Measurements from ENCODE around the gene B4GAT1. TPM values are rescaled to one million over a fixed set of nuclear protein-coding genes. Genes with fewer than 3 reads are reported as not detected.

The B4GAT1 gene
- total RNA-seq, 1 donor from 2014 or later, result 40.8 TPM

DNA sequence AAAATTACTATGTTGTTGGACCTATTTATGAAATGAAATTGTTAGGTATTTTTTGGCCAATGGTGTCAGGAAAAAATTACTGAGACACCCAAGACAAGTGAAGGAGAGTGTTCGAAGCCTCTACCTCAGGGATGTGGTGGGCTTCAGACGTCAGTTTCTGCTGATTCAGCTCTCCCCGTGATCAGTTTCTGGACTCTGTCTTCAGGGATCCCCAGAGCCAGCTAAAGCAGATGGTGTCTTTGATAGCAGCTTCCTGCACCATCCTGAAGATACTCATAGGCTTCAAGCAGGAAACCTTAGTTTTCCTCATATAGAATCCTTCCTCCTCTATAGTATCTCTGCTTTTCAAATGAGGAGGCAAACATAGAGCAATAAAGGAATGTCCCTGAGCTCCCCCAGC is 38.0 kb downstream of the B4GAT1 start:
- DNase-seq, result no peak

DNA sequence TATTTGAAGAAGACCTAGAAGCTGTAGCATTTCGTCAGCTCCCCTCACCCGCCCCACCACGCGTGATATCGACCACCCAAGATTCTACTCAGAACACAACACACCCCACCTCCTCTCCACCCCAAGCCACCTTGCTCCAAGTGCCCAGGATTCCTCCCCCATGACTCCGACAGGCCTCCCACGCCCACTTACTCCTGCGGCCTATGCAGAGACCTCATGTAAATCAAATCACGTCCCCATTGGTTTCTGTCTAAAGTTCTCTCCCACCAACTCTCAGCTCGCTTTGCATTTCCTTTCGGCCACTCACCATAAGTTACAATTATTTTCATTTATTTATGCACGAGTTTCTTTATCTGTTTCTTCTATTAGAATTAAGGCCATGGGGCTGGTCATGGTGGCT is 44.8 kb downstream of the B4GAT1 start:
- DNase-seq, result no peak

DNA sequence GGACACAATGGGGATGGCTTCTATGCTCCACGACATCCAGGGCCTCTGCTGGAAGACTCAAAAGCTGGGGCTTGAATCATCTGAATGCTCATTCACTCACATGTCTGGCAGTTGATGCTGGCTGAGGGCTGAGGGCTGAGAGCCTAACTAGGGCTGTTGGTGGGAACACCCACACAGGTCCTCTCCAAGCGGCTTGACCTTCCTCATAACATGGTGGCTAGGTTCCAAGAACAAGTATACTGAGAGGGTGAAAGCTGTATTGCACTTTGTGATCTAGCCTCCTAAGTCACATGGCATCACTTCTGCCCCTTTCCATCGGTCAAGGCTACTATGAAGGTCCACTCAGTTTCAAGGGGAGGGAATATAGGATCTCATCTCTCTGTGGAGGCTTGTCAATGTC is 48.2 kb downstream of the B4GAT1 start:
- DNase-seq, result no peak

DNA sequence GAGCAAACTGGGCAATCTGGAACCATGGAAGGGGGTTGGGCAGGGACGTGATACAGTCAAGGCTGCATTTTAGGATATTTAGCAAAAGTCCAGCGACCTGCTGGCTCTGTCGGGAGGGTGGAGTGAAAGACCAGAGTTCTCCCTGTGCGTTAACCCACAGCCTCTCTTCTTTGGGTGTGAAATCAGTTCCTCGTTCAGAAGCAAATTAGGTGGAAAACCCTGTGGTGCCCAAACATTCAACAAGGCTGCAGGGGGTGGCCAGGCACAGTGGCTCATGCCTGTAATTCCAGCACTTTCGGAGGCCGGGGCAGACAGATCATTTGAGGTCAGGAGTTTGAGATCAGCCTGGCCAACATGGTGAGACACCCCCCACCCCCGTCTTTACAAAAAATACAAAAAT is 49.8 kb downstream of the B4GAT1 start:
- DNase-seq, result no peak

Small RNA genes within 50 kb of the gene (small RNA-seq; reads per million reads assigned to genes)
- gene RF00017 (ENCODE audit: low replicate concordance) (not detected), gene RNU1-84P (ENCODE audit: low replicate concordance) (not detected)

Other genes with a start within 250 kb of the B4GAT1 start
- 11.4 TPM for gene KLC2, start 89.9 kb downstream of the B4GAT1 start, total RNA-seq
- gene RAB1B, start 79.0 kb downstream of the B4GAT1 start, total RNA-seq, result 62.2 TPM
- 1.7 TPM for gene CNIH2, start 69.5 kb downstream of the B4GAT1 start, total RNA-seq
- 53.5 TPM for gene YIF1A, start 58.5 kb downstream of the B4GAT1 start, total RNA-seq
- gene TMEM151A, start 55.7 kb downstream of the B4GAT1 start, total RNA-seq, result not detected
- 37.6 TPM for gene CD248, start 30.6 kb downstream of the B4GAT1 start, total RNA-seq
- 7.1 TPM for gene RIN1, start 11.2 kb downstream of the B4GAT1 start, total RNA-seq
- 23.6 TPM for gene BRMS1, start 2.5 kb downstream of the B4GAT1 start, total RNA-seq
- 10.2 TPM for gene SLC29A2, start 24.1 kb upstream of the B4GAT1 start, total RNA-seq
- gene NPAS4, start 73.4 kb upstream of the B4GAT1 start, total RNA-seq, result 1.4 TPM
- 55.9 TPM for gene MRPL11, start 91.2 kb upstream of the B4GAT1 start, total RNA-seq
- gene PELI3, start 119.3 kb upstream of the B4GAT1 start, total RNA-seq, result 5.9 TPM
- gene DPP3, start 132.8 kb upstream of the B4GAT1 start, total RNA-seq, result 21.2 TPM
- 29.6 TPM for gene BBS1, start 163.0 kb upstream of the B4GAT1 start, total RNA-seq
- 5.3 TPM for gene ZDHHC24, start 198.4 kb upstream of the B4GAT1 start, total RNA-seq
- 91.4 TPM for gene ACTN3, start 199.3 kb upstream of the B4GAT1 start, total RNA-seq
- gene CTSF, start 221.0 kb upstream of the B4GAT1 start, total RNA-seq, result 35.7 TPM
- 0.10 TPM for gene CCDC87, start 245.4 kb upstream of the B4GAT1 start, total RNA-seq
- 33.4 TPM for gene CCS, start 245.6 kb upstream of the B4GAT1 start, total RNA-seq